Type B pancreatic cell (in vitro differentiated cells): ENCODE results near the gene AP2A1. TPM values are rescaled to one million over a fixed set of nuclear protein-coding genes. Genes with fewer than 3 reads are reported as not detected.
A peak's percentile ranks its signal among the peaks of the same experiment; 100 is the strongest.

ENCODE experiments used
- DNase-seq: peaks from one replicate; pipeline ENCODE4 v3.0.0; 2021; ENCODE audit warnings: mixed read lengths; ENCODE audit not compliant: unreplicated experiment; ENCODE audit errors: extremely low spot score
- H3K27ac Mint-ChIP-seq: 2 replicates; pipeline ENCODE4 v1.8.0; 2021; ENCODE audit warnings: mild to moderate bottlenecking, mixed read lengths
- H3K27me3 Mint-ChIP-seq: 2 replicates; pipeline ENCODE4 v1.8.0; 2021; ENCODE audit warnings: mixed read lengths
- H3K36me3 Mint-ChIP-seq: 2 replicates; pipeline ENCODE4 v1.8.0; 2021; ENCODE audit warnings: mixed read lengths
- H3K4me1 Mint-ChIP-seq: one replicate; pipeline ENCODE4 v1.8.0; 2021; ENCODE audit warnings: mixed read lengths; ENCODE audit not compliant: unreplicated experiment
- H3K4me3 Mint-ChIP-seq: 2 replicates; pipeline ENCODE4 v1.8.0; 2021; ENCODE audit warnings: mild to moderate bottlenecking, mixed read lengths
- H3K9me3 Mint-ChIP-seq: 2 replicates; pipeline ENCODE4 v1.8.0; 2021; ENCODE audit warnings: mixed read lengths
- CTCF ChIP-seq: fragments of 200-600 bp; sonication (generic); conservative IDR thresholded peaks from 2 replicates; pipeline ENCODE4 v1.5.0; 2021; ENCODE audit warnings: antibody characterized with exemption, mild to moderate bottlenecking
- total RNA-seq: library from RNA; stranded (reverse); gene quantifications from 2 replicates; pipeline ENCODE4 v1.2.1, GENCODE V29; 2021; ENCODE audit warnings: low replicate concordance

AP2A1 gene
- total RNA-seq, 1 donor from 2014 or later, result 82.9 TPM

GRCh38 chr19:49772850-49773432 is 6.1 kb downstream of the AP2A1 start:
- Mint-ChIP-seq H3K36me3 (peaks cover 12% of the 10 kb centered on the region), H3K4me1 (peaks cover 24% of the 10 kb centered on the region), H3K27ac (peak overlapping the region; percentile 76), H3K9me3 (no peaks in the 10 kb centered on the region), H3K4me3 (no peak overlapping the region), H3K27me3 (no peaks in the 10 kb centered on the region)
- TF ChIP-seq CTCF, result no peak
- no peak for DNase-seq

GRCh38 chr19:49773663-49774350 is 7.0 kb downstream of the AP2A1 start:
- Mint-ChIP-seq H3K36me3 (peaks cover 12% of the 10 kb centered on the region), H3K4me1 (peaks cover 17% of the 10 kb centered on the region), H3K9me3 (no peaks in the 10 kb centered on the region), H3K27me3 (no peaks in the 10 kb centered on the region), H3K4me3 (no peak overlapping the region), H3K27ac (peak overlapping the region; percentile 76)
- TF ChIP-seq CTCF, result no peak
- no peak for DNase-seq

GRCh38 chr19:49774969-49775368 is 8.2 kb downstream of the AP2A1 start:
- Mint-ChIP-seq H3K27me3 (no peaks in the 10 kb centered on the region), H3K4me1 (peaks cover 16% of the 10 kb centered on the region), H3K27ac (peak overlapping the region; percentile 98), H3K36me3 (peaks cover 14% of the 10 kb centered on the region), H3K4me3 (no peak overlapping the region), H3K9me3 (no peaks in the 10 kb centered on the region)
- DNase-seq, result no peak
- TF ChIP-seq CTCF, result no peak

GRCh38 chr19:49775742-49776370 is 9.1 kb downstream of the AP2A1 start:
- H3K4me1 Mint-ChIP-seq, result peaks cover 15% of the 10 kb centered on the region
- no peak for DNase-seq
- no peaks in the 10 kb centered on the region for H3K9me3 Mint-ChIP-seq
- peaks cover 18% of the 10 kb centered on the region for H3K36me3 Mint-ChIP-seq
- peak overlapping the region; percentile 98 for H3K27ac Mint-ChIP-seq
- peak overlapping the region; percentile 47 for H3K4me3 Mint-ChIP-seq
- TF ChIP-seq CTCF, result no peak
- no peaks in the 10 kb centered on the region for H3K27me3 Mint-ChIP-seq

- H3K4me3 Mint-ChIP-seq, result no peak overlapping the region
- no peak for DNase-seq
- H3K4me1 Mint-ChIP-seq, result peaks cover 20% of the 10 kb centered on the region
- H3K36me3 Mint-ChIP-seq, result peaks cover 21% of the 10 kb centered on the region
- H3K9me3 Mint-ChIP-seq, result no peaks in the 10 kb centered on the region
- no peak for TF ChIP-seq CTCF
- no peaks in the 10 kb centered on the region for H3K27me3 Mint-ChIP-seq
- peak overlapping the region; percentile 98 for H3K27ac Mint-ChIP-seq
Observed at GRCh38 chr19:49776371-49776764, 9.6 kb downstream of the AP2A1 start.
